ENCODE data around the gene CMTM6.
A peak's percentile ranks its signal among the peaks of the same experiment; 100 is the strongest.

CMTM6 gene

DNA sequence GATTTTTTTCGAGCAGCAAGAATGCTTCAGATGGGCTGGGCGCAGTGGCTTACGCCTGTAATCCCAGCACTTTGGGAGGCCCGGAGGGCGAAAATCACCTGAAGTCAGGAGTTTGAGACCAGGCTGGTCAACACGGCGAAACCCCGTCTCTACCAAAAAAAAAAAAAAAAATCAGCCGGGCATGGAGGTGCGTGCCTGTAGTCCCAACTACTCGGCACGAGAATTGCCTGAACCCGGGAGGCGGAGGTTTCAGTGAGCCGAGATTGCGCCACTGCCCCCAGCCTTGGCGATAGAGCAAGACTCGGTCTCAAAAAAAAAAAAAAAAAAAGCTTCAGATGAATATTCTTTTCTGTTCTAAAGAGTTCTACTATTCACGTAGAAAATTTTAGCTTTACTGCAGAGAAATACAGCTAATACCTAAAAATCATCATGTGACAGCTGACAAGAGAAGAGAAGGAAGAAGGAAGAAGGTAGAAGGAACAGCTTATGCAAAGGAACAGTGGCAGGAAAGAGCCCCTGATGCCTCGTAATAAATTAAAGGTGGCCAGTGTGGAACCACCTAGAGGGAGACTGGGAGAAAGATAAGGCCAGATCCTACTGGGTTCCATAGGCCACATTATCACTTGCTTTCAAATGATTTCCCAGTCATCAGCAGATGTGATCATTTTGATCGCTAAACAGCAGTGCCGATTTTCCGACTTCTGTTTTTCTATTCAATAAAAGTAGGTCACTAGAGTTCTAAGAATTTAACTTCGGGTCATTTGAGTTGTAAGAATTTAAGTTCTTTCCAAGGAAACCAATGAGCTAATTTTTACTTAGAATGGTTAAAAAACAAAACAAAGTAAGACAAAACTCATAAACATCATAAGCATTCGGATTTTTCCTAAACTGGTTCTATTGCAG lies 1.5 kb downstream of the CMTM6 start:
- peak overlapping the region; percentile 71 for H3K4me3 ChIP-seq (ENCODE audit: severe bottlenecking)
- no peaks in the 10 kb centered on the region for H3K9me3 ChIP-seq (ENCODE audit: severe bottlenecking)
- H3K27me3 ChIP-seq (ENCODE audit: insufficient read depth, poor library complexity, severe bottlenecking), result no peaks in the 10 kb centered on the region
- H3K4me1 ChIP-seq (ENCODE audit: insufficient read depth, poor library complexity, severe bottlenecking), result peaks cover under 1% of the 10 kb centered on the region
- H3K36me3 ChIP-seq (ENCODE audit: low read depth), result no peaks in the 10 kb centered on the region
- DNase-seq (ENCODE audit: low spot score) (no peak), ATAC-seq (ENCODE audit: low read depth) (no peak)
- TF ChIP-seq, protein P1, sequence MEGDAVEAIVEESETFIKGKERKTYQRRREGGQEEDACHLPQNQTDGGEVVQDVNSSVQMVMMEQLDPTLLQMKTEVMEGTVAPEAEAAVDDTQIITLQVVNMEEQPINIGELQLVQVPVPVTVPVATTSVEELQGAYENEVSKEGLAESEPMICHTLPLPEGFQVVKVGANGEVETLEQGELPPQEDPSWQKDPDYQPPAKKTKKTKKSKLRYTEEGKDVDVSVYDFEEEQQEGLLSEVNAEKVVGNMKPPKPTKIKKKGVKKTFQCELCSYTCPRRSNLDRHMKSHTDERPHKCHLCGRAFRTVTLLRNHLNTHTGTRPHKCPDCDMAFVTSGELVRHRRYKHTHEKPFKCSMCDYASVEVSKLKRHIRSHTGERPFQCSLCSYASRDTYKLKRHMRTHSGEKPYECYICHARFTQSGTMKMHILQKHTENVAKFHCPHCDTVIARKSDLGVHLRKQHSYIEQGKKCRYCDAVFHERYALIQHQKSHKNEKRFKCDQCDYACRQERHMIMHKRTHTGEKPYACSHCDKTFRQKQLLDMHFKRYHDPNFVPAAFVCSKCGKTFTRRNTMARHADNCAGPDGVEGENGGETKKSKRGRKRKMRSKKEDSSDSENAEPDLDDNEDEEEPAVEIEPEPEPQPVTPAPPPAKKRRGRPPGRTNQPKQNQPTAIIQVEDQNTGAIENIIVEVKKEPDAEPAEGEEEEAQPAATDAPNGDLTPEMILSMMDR (IDR thresholded peaks at IDR 0.05; ENCODE audit: poor library complexity, severe bottlenecking), result no peak
- H3K27ac ChIP-seq (ENCODE audit: poor library complexity, severe bottlenecking), result no peak overlapping the region

DNA sequence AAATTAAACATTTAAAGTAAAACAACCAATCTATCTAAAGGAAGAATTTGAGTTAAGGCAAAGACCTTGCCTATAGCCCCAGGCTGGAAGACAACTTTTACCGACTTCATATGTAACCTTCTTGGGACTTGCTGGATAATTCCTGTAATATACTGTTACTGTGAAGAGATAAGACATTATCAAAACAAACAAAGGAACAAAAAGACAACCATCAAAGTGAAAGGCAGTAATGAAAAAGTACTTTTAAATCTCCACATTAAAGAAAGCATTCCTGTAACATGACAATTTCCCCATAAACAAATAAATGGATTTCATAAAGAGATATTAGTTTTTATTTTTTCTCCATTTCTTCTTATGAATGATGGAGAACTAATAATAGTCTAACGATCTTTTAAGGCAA lies 2.4 kb downstream of the CMTM6 start:
- TF ChIP-seq, protein P1 (IDR thresholded peaks at IDR 0.05; ENCODE audit: poor library complexity, severe bottlenecking), result no peak
- no peak overlapping the region for H3K27ac ChIP-seq (ENCODE audit: poor library complexity, severe bottlenecking)
- no peaks in the 10 kb centered on the region for H3K9me3 ChIP-seq (ENCODE audit: severe bottlenecking)
- no peak for DNase-seq (ENCODE audit: low spot score)
- H3K4me1 ChIP-seq (ENCODE audit: insufficient read depth, poor library complexity, severe bottlenecking), result peaks cover 10% of the 10 kb centered on the region
- no peaks in the 10 kb centered on the region for H3K36me3 ChIP-seq (ENCODE audit: low read depth)
- no peak for ATAC-seq (ENCODE audit: low read depth)
- H3K4me3 ChIP-seq (ENCODE audit: severe bottlenecking), result no peak overlapping the region
- no peaks in the 10 kb centered on the region for H3K27me3 ChIP-seq (ENCODE audit: insufficient read depth, poor library complexity, severe bottlenecking)

DNA sequence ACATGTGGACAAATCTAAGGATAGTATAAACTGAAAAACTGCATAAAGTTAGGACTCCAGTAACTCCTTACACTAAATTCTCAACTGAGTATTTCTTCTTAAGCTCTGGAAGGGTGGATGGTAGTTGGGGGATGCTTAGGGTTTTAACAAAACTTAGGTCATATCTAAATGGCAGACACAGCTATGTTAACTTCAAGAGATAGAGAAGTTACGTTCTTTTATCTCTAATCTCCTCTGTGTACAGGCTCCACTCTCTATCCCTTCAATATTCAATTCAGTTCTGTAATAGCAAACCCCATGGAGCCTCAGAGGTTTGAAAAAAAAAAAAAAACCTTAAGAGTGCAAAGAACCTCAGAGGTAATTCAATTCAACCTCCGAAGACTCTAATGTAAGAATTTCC lies 3.1 kb downstream of the CMTM6 start:
- Histone ChIP-seq H3K4me1 (ENCODE audit: insufficient read depth, poor library complexity, severe bottlenecking) (peaks cover 13% of the 10 kb centered on the region), H3K36me3 (ENCODE audit: low read depth) (no peaks in the 10 kb centered on the region), H3K9me3 (ENCODE audit: severe bottlenecking) (no peaks in the 10 kb centered on the region), H3K27me3 (ENCODE audit: insufficient read depth, poor library complexity, severe bottlenecking) (no peaks in the 10 kb centered on the region), H3K4me3 (ENCODE audit: severe bottlenecking) (no peak overlapping the region), H3K27ac (ENCODE audit: poor library complexity, severe bottlenecking) (no peak overlapping the region)
- no peak for DNase-seq (ENCODE audit: low spot score)
- TF ChIP-seq, protein P1 (IDR thresholded peaks at IDR 0.05; ENCODE audit: poor library complexity, severe bottlenecking), result no peak
- no peak for ATAC-seq (ENCODE audit: low read depth)

DNA sequence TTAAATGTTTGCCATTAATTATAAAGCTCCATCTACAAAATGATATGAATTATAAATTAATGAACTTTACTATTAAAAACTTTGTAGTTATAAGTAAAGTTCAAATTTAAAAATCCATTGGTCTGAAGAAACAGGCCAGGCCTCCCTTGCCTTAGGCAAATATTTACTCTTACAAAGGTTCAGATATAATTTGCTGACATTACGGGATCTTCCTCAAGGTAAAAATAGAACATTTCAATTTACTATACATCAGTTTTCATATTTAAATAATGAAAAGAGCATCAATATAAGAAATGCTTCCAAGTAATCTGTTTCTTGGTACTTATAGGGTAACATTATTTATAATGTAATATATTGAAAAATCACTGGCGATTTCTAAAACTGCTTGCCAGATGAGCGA lies 3.7 kb downstream of the CMTM6 start:
- ATAC-seq (ENCODE audit: low read depth) (no peak), DNase-seq (ENCODE audit: low spot score) (no peak)
- Histone ChIP-seq H3K9me3 (ENCODE audit: severe bottlenecking) (no peaks in the 10 kb centered on the region), H3K27me3 (ENCODE audit: insufficient read depth, poor library complexity, severe bottlenecking) (no peaks in the 10 kb centered on the region), H3K4me3 (ENCODE audit: severe bottlenecking) (no peak overlapping the region), H3K27ac (ENCODE audit: poor library complexity, severe bottlenecking) (no peak overlapping the region), H3K36me3 (ENCODE audit: low read depth) (no peaks in the 10 kb centered on the region; the same call in 1 of the 2 replicates), H3K4me1 (ENCODE audit: insufficient read depth, poor library complexity, severe bottlenecking) (peaks cover 18% of the 10 kb centered on the region)
- TF ChIP-seq, protein P1 (IDR thresholded peaks at IDR 0.05; ENCODE audit: poor library complexity, severe bottlenecking), result no peak

DNA sequence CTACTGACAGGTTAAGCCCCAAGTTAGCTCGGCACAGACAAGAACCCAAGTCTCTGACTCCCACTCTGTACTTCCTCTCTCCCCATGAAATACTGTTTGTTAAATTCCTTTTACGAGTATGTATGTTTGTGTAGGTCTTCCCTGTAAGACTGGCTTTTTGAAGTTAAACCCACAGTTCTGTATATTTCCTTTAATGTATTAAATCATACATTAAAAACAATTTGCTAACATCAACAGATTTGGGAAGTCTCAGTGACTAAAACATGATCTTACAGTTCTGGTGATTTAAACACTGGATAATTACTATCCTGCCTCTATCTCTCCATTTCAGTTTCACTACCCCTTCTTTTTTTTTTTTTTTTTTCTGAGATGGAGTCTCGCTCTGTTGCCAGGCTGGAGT lies 4.4 kb downstream of the CMTM6 start:
- Histone ChIP-seq H3K9me3 (ENCODE audit: severe bottlenecking) (no peaks in the 10 kb centered on the region), H3K4me1 (ENCODE audit: insufficient read depth, poor library complexity, severe bottlenecking) (peaks cover 18% of the 10 kb centered on the region), H3K4me3 (ENCODE audit: severe bottlenecking) (no peak overlapping the region), H3K27me3 (ENCODE audit: insufficient read depth, poor library complexity, severe bottlenecking) (no peaks in the 10 kb centered on the region), H3K27ac (ENCODE audit: poor library complexity, severe bottlenecking) (no peak overlapping the region), H3K36me3 (ENCODE audit: low read depth) (no peaks in the 10 kb centered on the region; the same call in 1 of the 2 replicates)
- TF ChIP-seq, protein P1 (IDR thresholded peaks at IDR 0.05; ENCODE audit: poor library complexity, severe bottlenecking), result no peak
- no peak for ATAC-seq (ENCODE audit: low read depth)
- no peak for DNase-seq (ENCODE audit: low spot score)

Measured in RWPE2 (cell line).